ENCODE results near the gene PPM1D.
"Not testable (repeated sequence)": the region's sequence is repeated elsewhere in the genome, so short reads cannot be mapped to it uniquely, and the experiment has no call there.

PPM1D gene

GRCh38 chr17:60593441-60594036 is 6.5 kb upstream of the PPM1D start:
- not testable (repeated sequence) for DNase-seq

- DNase-seq, result not testable (repeated sequence)
Measured at GRCh38 chr17:60594170-60594569, 5.8 kb upstream of the PPM1D start.

- DNase-seq, result no peak
Measured at GRCh38 chr17:60594734-60595133, 5.3 kb upstream of the PPM1D start.

- no peak for DNase-seq
Measured at GRCh38 chr17:60597297-60597696, 2.7 kb upstream of the PPM1D start.

- no peak for DNase-seq
Measured at GRCh38 chr17:60598001-60598736, 1.8 kb upstream of the PPM1D start.

- DNase-seq, result peak in 11 of 56 donors; percentile 20 to 55 (median 50)
Measured at GRCh38 chr17:60599220-60599619, 773 bp upstream of the PPM1D start.

- DNase-seq, result peak in 51 of 56 donors; percentile 28 to 85 (median 61)
Measured at GRCh38 chr17:60600490-60601446, 775 bp downstream of the PPM1D start.

- DNase-seq, result peak in 45 of 56 donors; percentile 3 to 78 (median 33)
Measured at GRCh38 chr17:60601447-60602384, 1.7 kb downstream of the PPM1D start.

- peak in 8 of 56 donors; percentile 2 to 36 (median 6) for DNase-seq
Measured at GRCh38 chr17:60602385-60602742, 2.4 kb downstream of the PPM1D start.

GRCh38 chr17:60602871-60603270 is 2.9 kb downstream of the PPM1D start:
- DNase-seq, result no peak

- not testable (repeated sequence) for DNase-seq
Measured at GRCh38 chr17:60603477-60603876, 3.5 kb downstream of the PPM1D start.

GRCh38 chr17:60604686-60605334 is 4.8 kb downstream of the PPM1D start:
- DNase-seq, result no peak

- DNase-seq, result no peak
Measured at GRCh38 chr17:60606036-60606435, 6.0 kb downstream of the PPM1D start.

- no peak for DNase-seq
Measured at GRCh38 chr17:60610473-60610872, 10.5 kb downstream of the PPM1D start.

- DNase-seq, result not testable (repeated sequence)
Measured at GRCh38 chr17:60611321-60611720, 11.3 kb downstream of the PPM1D start.

- DNase-seq, result no peak
Measured at GRCh38 chr17:60613325-60613724, 13.3 kb downstream of the PPM1D start.

- not testable (repeated sequence) for DNase-seq
Measured at GRCh38 chr17:60613796-60614195, 13.8 kb downstream of the PPM1D start.

GRCh38 chr17:60614247-60614646 is 14.3 kb downstream of the PPM1D start:
- DNase-seq, result not testable (repeated sequence)

GRCh38 chr17:60615108-60615507 is 15.1 kb downstream of the PPM1D start:
- no peak for DNase-seq

GRCh38 chr17:60615840-60616239 is 15.8 kb downstream of the PPM1D start:
- no peak for DNase-seq
